Liver (tissue), 3 donors: Measurements from ENCODE around the gene PLCL1.

Experiments
- EGR1 ChIP-seq, 2 donors: IDR thresholded peaks; 2 replicates each; pipeline ENCODE4 v1.6.1; 2016 to 2018; ENCODE audit warnings: antibody characterized with exemption in 2 of 2, low read depth in 2 of 2
- JUND ChIP-seq, 2 donors: IDR thresholded peaks; 2 replicates each; pipeline ENCODE4 v1.6.1; 2016; ENCODE audit warnings: antibody characterized with exemption in 2 of 2
- RAD21 ChIP-seq, 2 donors: IDR thresholded peaks; 2 replicates each; pipeline ENCODE4 v1.6.1; 2016; ENCODE audit warnings: antibody characterized with exemption in 2 of 2, mild to moderate bottlenecking in 2 of 2
- RXRA ChIP-seq, 2 donors: IDR thresholded peaks; 2 replicates each; pipeline ENCODE4 v1.6.1; 2017 to 2018; ENCODE audit warnings: antibody characterized with exemption in 2 of 2, mild to moderate bottlenecking in 1 of 2
- YY1 ChIP-seq: IDR thresholded peaks from 2 replicates; pipeline ENCODE4 v1.6.1; 2016; ENCODE audit warnings: antibody characterized with exemption, mild to moderate bottlenecking
- TF ChIP-seq, protein P1 (sequence below): fragments of 150-350 bp; IDR thresholded peaks from 2 replicates; pipeline ENCODE4 v1.5.1; 2017; ENCODE audit warnings: improper control_type of control experiment, low read depth, low read length; ENCODE audit not compliant: missing input control
- TF ChIP-seq, protein P2 (sequence below): IDR thresholded peaks from 2 replicates; pipeline ENCODE4 v1.6.1; 2016; ENCODE audit warnings: antibody characterized with exemption, mild to moderate bottlenecking
- TF ChIP-seq, protein P3 (sequence below): IDR thresholded peaks from 2 replicates; pipeline ENCODE4 v1.6.1; 2016; ENCODE audit warnings: antibody characterized with exemption
- donor health status: healthy.
- donor health status: healthy.

DNA sequence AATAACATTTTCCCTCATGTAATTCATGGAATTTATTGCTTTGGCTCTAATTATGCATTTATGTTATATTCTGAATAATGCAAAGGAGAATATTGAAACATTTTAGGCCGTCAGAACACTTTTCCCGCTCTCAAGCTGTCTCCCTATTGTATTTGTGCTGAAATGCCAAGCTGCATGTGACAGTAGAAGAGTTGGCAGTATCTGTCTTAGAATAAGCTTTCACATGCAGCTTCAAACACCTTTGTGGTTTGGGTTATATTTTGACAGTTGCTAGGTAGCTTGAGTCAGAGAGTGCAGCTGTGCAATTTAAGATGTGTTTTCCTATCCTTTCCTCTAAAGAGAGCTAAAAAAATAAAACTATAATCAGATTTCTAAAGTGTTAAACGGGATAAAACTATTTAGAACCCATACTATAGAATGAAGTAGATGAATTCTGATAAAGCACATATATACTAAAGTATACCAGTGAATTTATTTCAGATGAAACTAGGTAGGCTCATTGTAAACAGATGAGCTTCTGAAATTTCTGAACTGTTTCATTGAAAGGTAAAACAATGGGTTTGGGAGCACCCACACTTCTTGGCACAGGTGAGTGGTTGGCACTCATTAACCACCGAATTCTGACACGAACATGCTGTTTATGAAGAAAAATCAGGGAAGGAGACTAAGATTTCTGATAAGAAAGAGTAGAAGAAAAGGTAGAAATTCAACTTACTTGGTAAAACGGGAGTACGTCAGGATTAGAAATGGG, 43.4 kb downstream of the PLCL1 start:
- TF ChIP-seq, protein P1, sequence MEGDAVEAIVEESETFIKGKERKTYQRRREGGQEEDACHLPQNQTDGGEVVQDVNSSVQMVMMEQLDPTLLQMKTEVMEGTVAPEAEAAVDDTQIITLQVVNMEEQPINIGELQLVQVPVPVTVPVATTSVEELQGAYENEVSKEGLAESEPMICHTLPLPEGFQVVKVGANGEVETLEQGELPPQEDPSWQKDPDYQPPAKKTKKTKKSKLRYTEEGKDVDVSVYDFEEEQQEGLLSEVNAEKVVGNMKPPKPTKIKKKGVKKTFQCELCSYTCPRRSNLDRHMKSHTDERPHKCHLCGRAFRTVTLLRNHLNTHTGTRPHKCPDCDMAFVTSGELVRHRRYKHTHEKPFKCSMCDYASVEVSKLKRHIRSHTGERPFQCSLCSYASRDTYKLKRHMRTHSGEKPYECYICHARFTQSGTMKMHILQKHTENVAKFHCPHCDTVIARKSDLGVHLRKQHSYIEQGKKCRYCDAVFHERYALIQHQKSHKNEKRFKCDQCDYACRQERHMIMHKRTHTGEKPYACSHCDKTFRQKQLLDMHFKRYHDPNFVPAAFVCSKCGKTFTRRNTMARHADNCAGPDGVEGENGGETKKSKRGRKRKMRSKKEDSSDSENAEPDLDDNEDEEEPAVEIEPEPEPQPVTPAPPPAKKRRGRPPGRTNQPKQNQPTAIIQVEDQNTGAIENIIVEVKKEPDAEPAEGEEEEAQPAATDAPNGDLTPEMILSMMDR = no peak
- no peak for TF ChIP-seq RAD21 (IDR thresholded peaks at IDR 0.05)
- TF ChIP-seq, protein P2, sequence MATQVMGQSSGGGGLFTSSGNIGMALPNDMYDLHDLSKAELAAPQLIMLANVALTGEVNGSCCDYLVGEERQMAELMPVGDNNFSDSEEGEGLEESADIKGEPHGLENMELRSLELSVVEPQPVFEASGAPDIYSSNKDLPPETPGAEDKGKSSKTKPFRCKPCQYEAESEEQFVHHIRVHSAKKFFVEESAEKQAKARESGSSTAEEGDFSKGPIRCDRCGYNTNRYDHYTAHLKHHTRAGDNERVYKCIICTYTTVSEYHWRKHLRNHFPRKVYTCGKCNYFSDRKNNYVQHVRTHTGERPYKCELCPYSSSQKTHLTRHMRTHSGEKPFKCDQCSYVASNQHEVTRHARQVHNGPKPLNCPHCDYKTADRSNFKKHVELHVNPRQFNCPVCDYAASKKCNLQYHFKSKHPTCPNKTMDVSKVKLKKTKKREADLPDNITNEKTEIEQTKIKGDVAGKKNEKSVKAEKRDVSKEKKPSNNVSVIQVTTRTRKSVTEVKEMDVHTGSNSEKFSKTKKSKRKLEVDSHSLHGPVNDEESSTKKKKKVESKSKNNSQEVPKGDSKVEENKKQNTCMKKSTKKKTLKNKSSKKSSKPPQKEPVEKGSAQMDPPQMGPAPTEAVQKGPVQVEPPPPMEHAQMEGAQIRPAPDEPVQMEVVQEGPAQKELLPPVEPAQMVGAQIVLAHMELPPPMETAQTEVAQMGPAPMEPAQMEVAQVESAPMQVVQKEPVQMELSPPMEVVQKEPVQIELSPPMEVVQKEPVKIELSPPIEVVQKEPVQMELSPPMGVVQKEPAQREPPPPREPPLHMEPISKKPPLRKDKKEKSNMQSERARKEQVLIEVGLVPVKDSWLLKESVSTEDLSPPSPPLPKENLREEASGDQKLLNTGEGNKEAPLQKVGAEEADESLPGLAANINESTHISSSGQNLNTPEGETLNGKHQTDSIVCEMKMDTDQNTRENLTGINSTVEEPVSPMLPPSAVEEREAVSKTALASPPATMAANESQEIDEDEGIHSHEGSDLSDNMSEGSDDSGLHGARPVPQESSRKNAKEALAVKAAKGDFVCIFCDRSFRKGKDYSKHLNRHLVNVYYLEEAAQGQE = no peak
- no peak for TF ChIP-seq YY1
- TF ChIP-seq EGR1 (IDR thresholded peaks at IDR 0.05; ENCODE audit: low read depth in 2 of 2) = no peak
- TF ChIP-seq, protein P3, sequence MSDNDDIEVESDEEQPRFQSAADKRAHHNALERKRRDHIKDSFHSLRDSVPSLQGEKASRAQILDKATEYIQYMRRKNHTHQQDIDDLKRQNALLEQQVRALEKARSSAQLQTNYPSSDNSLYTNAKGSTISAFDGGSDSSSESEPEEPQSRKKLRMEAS = no peak
- no peak for TF ChIP-seq JUND (IDR thresholded peaks at IDR 0.05)
- no peak for TF ChIP-seq RXRA (IDR thresholded peaks at IDR 0.05)
